Measurements from ENCODE around the gene SKOR1. TPM values are rescaled to one million over a fixed set of nuclear protein-coding genes. Genes with fewer than 3 reads are reported as not detected.

SKOR1 gene
- total and polyA plus RNA-seq, 2 of the 8 experiments (the other 6 are each of a cell fraction or from before 2014, with no cell fraction given) = 0.03 to 0.11 TPM

- Histone ChIP-seq H3K14ac (ENCODE audit: insufficient read length) (no peak overlapping the region), H4K8ac (ENCODE audit: extremely low read depth, insufficient read depth, low read length) (no peak overlapping the region), H3K4ac (replicated peaks; ENCODE audit: insufficient read length, low read depth, low read length) (no peak overlapping the region), H2BK20ac (ENCODE audit: low read length) (0 out of 2 replicates have a peak overlapping the region, but pooled peaks have one; percentile 23), H3K4me1 (replicated peaks in 1 of 4; ENCODE audit: control insufficient read depth in 3 of 4, insufficient read depth in 4 of 4, low read length in 3 of 4) (peaks cover 0 to 24% (median 15%) of the 10 kb centered on the region in 4 experiments; a peak in 6 of 7 replicates), H3K4me2 (ENCODE audit: insufficient read depth in 1 of 2, low read depth in 2 of 2, low read length in 2 of 2) (no peak overlapping the region), H3K23ac (ENCODE audit: insufficient read length) (no peak overlapping the region), H3K56ac (replicated peaks; ENCODE audit: insufficient read length, low read depth, low read length) (no peak overlapping the region), H3K27me3 (replicated peaks in 1 of 4; ENCODE audit: control insufficient read depth in 3 of 4, extremely low read depth in 1 of 4, insufficient read depth in 3 of 4, low read length in 3 of 4) (no peaks in the 10 kb centered on the region; a peak in 2 of 7 replicates), H2AK5ac (ENCODE audit: low read depth, low read length) (peak overlapping the region; percentile 56; the same call in 1 of the 2 replicates), H3K9ac (replicated peaks in 1 of 4; ENCODE audit: extremely low read depth in 1 of 4, low read depth in 3 of 4, low read length in 3 of 4) (no peak overlapping the region), H2BK15ac (ENCODE audit: low read length) (0 out of 2 replicates have a peak overlapping the region, but pooled peaks have one; percentile 61), H2BK120ac (replicated peaks; ENCODE audit: low read depth, low read length) (no peak overlapping the region), H3K36me3 (ENCODE audit: control insufficient read depth in 2 of 4, insufficient read depth in 4 of 4, low read length in 3 of 4) (no peaks in the 10 kb centered on the region), H3K79me2 (ENCODE audit: control insufficient read depth in 1 of 2, insufficient read depth in 2 of 2, low read length in 2 of 2) (no peaks in the 10 kb centered on the region), H2BK5ac (ENCODE audit: low read depth, low read length) (peak overlapping the region; percentile 27; the same call in 1 of the 2 replicates), H3K23me2 (ENCODE audit: low read depth, low read length) (no peaks in the 10 kb centered on the region), H3K18ac (ENCODE audit: extremely low read depth, low read length) (no peak overlapping the region), H4K5ac (ENCODE audit: insufficient read length, low read depth, low read length) (no peak overlapping the region), H4K91ac (replicated peaks; ENCODE audit: insufficient read length, low read length) (peak overlapping the region; percentile 55), H3K9me3 (ENCODE audit: insufficient read depth in 2 of 2, low read depth in 1 of 2, low read length in 1 of 2) (no peaks in the 10 kb centered on the region), H3K4me3 (ENCODE audit: extremely low read depth in 1 of 4, insufficient read depth in 2 of 4, low read depth in 3 of 4, low read length in 4 of 4) (no peak overlapping the region), H2BK12ac (ENCODE audit: low read depth, low read length) (peak overlapping the region; percentile 88; the same call in 1 of the 2 replicates), H3K79me1 (ENCODE audit: low read depth, low read length) (no peaks in the 10 kb centered on the region), H4K20me1 (replicated peaks in 1 of 2; ENCODE audit: control insufficient read depth in 1 of 2, insufficient read depth in 2 of 2, low read length in 2 of 2) (peaks cover 0 to 2% of the 10 kb centered on the region in 2 experiments), H2AFZ (ENCODE audit: low read length) (no peak overlapping the region), H3K27ac (ENCODE audit: low read depth, low read length) (no peak overlapping the region)
- peak in 1 of 2 experiments; percentile 43 for DNase-seq (ENCODE audit: low read depth in 1 of 2, low spot score in 2 of 2)
- TF ChIP-seq KDM5A (IDR thresholded peaks at IDR 0.05; ENCODE audit: low read length) = no peak
- no peak for TF ChIP-seq CTCF (IDR thresholded peaks at IDR 0.05; ENCODE audit: control extremely low read depth in 1 of 3, insufficient read depth in 1 of 3, low read depth in 1 of 3, low read length in 3 of 3)
- no peak for TF ChIP-seq YY1 (IDR thresholded peaks at IDR 0.05; ENCODE audit: low read depth, low read length)
- no peak for TF ChIP-seq TBP (IDR thresholded peaks at IDR 0.05; ENCODE audit: low read depth, low read length)
- TF ChIP-seq RFX5 (IDR thresholded peaks at IDR 0.05; ENCODE audit: borderline replicate concordance, low read depth, low read length) = no peak
- no peak for TF ChIP-seq TAF7 (optimal IDR thresholded peaks at IDR 0.05; ENCODE audit: borderline replicate concordance, low read depth, low read length)
- no peak for TF ChIP-seq CHD2 (IDR thresholded peaks at IDR 0.05; ENCODE audit: low read length)
- TF ChIP-seq CHD1 (IDR thresholded peaks at IDR 0.05; ENCODE audit: low read depth, low read length) = no peak
- CTCF ChIA-PET (ENCODE audit: partially characterized antibody) = interaction anchor here (0.5 to 2.0 kb wide), 4 partner anchors 10 to 349 kb away, joined by 3 to 7 read pairs (median 4); no protein-coding TSS in a partner anchor
- FAIRE-seq = no peak
- WGBS, 2 experiments (ENCODE audit: extremely low coverage in 1 of 2, insufficient coverage in 1 of 2, insufficient read length in 1 of 2, insufficient replicate concordance in 2 of 2, low coverage in 1 of 2, low lambda C conversion rate in 2 of 2, missing lambda C conversion rate in 1 of 2) = 89% methylated on average over 16 of the region's 16 CpGs; no CpG with 5 or more reads in 1 of the 2 experiments
- POLR2A ChIA-PET (ENCODE audit: partially characterized antibody) = interaction anchor here (1.0 kb wide), 1 partner anchor 13 kb away, joined by 3 read pairs; no protein-coding TSS in a partner anchor
Measured at GRCh38 chr15:67805666-67806516, 19.4 kb upstream of the SKOR1 start.
